Smooth muscle cell (in vitro differentiated cells): Measurements from ENCODE around the gene CACTIN. TPM values are rescaled to one million over a fixed set of nuclear protein-coding genes. Genes with fewer than 3 reads are reported as not detected.
A peak's percentile ranks its signal among the peaks of the same experiment; 100 is the strongest.

ENCODE experiments used
- DNase-seq: peaks from one replicate; lab custom pipeline; 2025; ENCODE audit not compliant: unreplicated experiment; lab: John Stamatoyannopoulos, UW
- H2AFZ ChIP-seq: fragments of 200-600 bp; sonication (generic); 2 replicates; pipeline ENCODE4 v1.6.0; 2016; ENCODE audit warnings: antibody characterized with exemption, low read depth, mild to moderate bottlenecking
- H3F3A ChIP-seq: fragments of 200-600 bp; sonication (generic); 2 replicates; pipeline ENCODE4 v1.6.0; 2017; ENCODE audit warnings: antibody characterized with exemption, low read depth
- H3K27ac ChIP-seq: fragments of 200-600 bp; sonication (generic); 2 replicates; pipeline ENCODE4 v1.5.1; 2016; ENCODE audit warnings: low read depth, mild to moderate bottlenecking
- H3K27me3 ChIP-seq: fragments of 200-600 bp; sonication (generic); 2 replicates; pipeline ENCODE4 v1.6.1; 2016; ENCODE audit warnings: low read depth, mild to moderate bottlenecking
- H3K36me3 ChIP-seq: fragments of 200-600 bp; sonication (generic); 2 replicates; pipeline ENCODE4 v1.5.1; 2016; ENCODE audit warnings: low read depth
- H3K4me1 ChIP-seq: fragments of 200-600 bp; sonication (generic); 2 replicates; pipeline ENCODE4 v1.5.1; 2016; ENCODE audit warnings: low read depth
- H3K4me2 ChIP-seq: fragments of 200-600 bp; sonication (generic); 2 replicates; pipeline ENCODE4 v1.6.0; 2016; ENCODE audit warnings: mild to moderate bottlenecking
- H3K4me3 ChIP-seq: fragments of 200-600 bp; sonication (generic); 2 replicates; pipeline ENCODE4 v1.5.1; 2016; ENCODE audit warnings: mild to moderate bottlenecking
- H3K79me2 ChIP-seq: fragments of 200-600 bp; sonication (generic); 2 replicates; pipeline ENCODE4 v1.6.0; 2016; ENCODE audit warnings: low read depth, mild to moderate bottlenecking
- H3K9ac ChIP-seq: fragments of 200-600 bp; sonication (generic); 2 replicates; pipeline ENCODE4 v1.6.0; 2016; ENCODE audit warnings: low read depth
- H3K9me3 ChIP-seq: fragments of 200-600 bp; sonication (generic); replicated peaks from 2 replicates; pipeline ENCODE4 v1.5.1; 2016; ENCODE audit warnings: low read depth
- H4K20me1 ChIP-seq: fragments of 200-600 bp; sonication (generic); 2 replicates; pipeline ENCODE4 v1.6.0; 2016; ENCODE audit warnings: low read depth
- CTCF ChIP-seq: fragments of 200-600 bp; sonication (generic); IDR thresholded peaks from 2 replicates; pipeline ENCODE4 v1.5.1; 2017; ENCODE audit warnings: borderline replicate concordance, mild to moderate bottlenecking, antibody characterized with exemption; ENCODE audit not compliant: insufficient read depth, poor library complexity, severe bottlenecking
- WGBS: methylation state at CpG from one replicate; pipeline ENCODE4 v1.1.7; 2016; ENCODE audit warnings: low lambda C conversion rate; 5-methylcytosine and 5-hydroxymethylcytosine counted together
- polyA plus RNA-seq: library from polyadenylated mRNA; unstranded; fragments of >200 nt; fragmentation: Nextera tagmentation; extraction: Ambion mirVana; gene quantifications from 2 replicates; pipeline ENCODE4 v1.2.1, GENCODE V29; 2016
- total RNA-seq: library from RNA; depleted of rRNA; stranded (reverse); fragments of >200 nt; gene quantifications from 2 replicates; pipeline ENCODE4 v1.2.3, GENCODE V29; 2014

CACTIN gene
- total and polyA plus RNA-seq, 2 experiments from 2014 or later = 16.7 to 22.5 TPM

DNA sequence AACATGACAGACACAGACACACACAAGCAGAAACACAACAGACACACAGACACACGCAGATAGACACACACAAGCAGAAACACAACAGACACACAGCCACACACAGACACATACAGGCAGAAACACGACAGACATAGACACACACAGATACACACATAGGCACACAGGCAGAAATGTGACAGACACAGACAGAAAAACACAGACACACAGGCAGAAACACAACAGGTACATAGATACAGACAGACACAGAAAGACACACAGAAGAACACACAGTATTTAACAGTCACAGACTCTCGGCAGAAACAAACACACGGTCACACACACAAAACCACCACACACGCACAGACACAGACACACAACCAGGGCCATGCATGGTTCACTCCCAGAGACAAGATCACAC lies 20.8 kb downstream of the CACTIN start:
- Histone ChIP-seq H3K36me3 (no peaks in the 10 kb centered on the region), H3K27ac (no peak overlapping the region), H3K9ac (no peak overlapping the region), H3F3A (no peaks in the 10 kb centered on the region), H3K79me2 (no peaks in the 10 kb centered on the region), H3K4me2 (peak overlapping the region; percentile 86), H4K20me1 (no peaks in the 10 kb centered on the region), H3K4me3 (peak overlapping the region; percentile 65), H2AFZ (no peak overlapping the region), H3K27me3 (no peaks in the 10 kb centered on the region), H3K9me3 (no peaks in the 10 kb centered on the region), H3K4me1 (peaks cover 8% of the 10 kb centered on the region)
- DNase-seq = no peak
- TF ChIP-seq CTCF = no peak
- WGBS = 77% methylated on average over 5 of the region's 5 CpGs

GRCh38 chr19:3605361-3605760 lies 21.2 kb downstream of the CACTIN start:
- H3K27ac ChIP-seq = no peak overlapping the region
- no peaks in the 10 kb centered on the region for H3K36me3 ChIP-seq
- H4K20me1 ChIP-seq = no peaks in the 10 kb centered on the region
- peaks cover 8% of the 10 kb centered on the region for H3K4me1 ChIP-seq
- TF ChIP-seq CTCF = no peak
- H3F3A ChIP-seq = no peaks in the 10 kb centered on the region
- peak overlapping the region; percentile 86 for H3K4me2 ChIP-seq
- no peak for DNase-seq
- no peak overlapping the region for H3K9ac ChIP-seq
- H2AFZ ChIP-seq = no peak overlapping the region
- H3K4me3 ChIP-seq = no peak overlapping the region
- H3K9me3 ChIP-seq = no peaks in the 10 kb centered on the region
- 81% methylated on average over 3 of the region's 3 CpGs for WGBS
- no peaks in the 10 kb centered on the region for H3K79me2 ChIP-seq
- H3K27me3 ChIP-seq = no peaks in the 10 kb centered on the region

DNA sequence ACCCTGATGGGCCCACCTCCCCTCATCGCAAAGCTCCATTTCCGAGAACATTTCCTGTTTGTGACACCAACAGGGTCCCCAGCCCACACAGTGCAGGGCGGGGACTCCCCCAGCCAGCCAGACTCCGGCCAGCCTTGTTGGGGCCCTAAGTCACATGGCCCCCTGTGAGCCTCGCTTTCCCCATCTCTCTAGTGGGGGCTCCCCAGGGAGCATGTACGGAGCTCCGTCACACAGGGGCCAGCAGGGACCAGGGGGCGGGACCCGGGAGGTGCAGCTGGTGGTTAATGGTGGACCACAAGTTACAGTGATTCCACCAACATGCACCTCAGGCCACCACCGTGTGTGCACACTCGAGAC lies 21.6 kb downstream of the CACTIN start:
- no peaks in the 10 kb centered on the region for H3K27me3 ChIP-seq
- H4K20me1 ChIP-seq = no peaks in the 10 kb centered on the region
- H3K27ac ChIP-seq = no peak overlapping the region
- H3F3A ChIP-seq = no peaks in the 10 kb centered on the region
- no peaks in the 10 kb centered on the region for H3K9me3 ChIP-seq
- no peaks in the 10 kb centered on the region for H3K36me3 ChIP-seq
- no peak for DNase-seq
- WGBS = 82% methylated on average over 11 of the region's 11 CpGs
- H3K79me2 ChIP-seq = no peaks in the 10 kb centered on the region
- no peak for TF ChIP-seq CTCF
- H2AFZ ChIP-seq = no peak overlapping the region
- no peak overlapping the region for H3K9ac ChIP-seq
- H3K4me1 ChIP-seq = peaks cover 8% of the 10 kb centered on the region
- no peak overlapping the region for H3K4me3 ChIP-seq
- H3K4me2 ChIP-seq = no peak overlapping the region

DNA sequence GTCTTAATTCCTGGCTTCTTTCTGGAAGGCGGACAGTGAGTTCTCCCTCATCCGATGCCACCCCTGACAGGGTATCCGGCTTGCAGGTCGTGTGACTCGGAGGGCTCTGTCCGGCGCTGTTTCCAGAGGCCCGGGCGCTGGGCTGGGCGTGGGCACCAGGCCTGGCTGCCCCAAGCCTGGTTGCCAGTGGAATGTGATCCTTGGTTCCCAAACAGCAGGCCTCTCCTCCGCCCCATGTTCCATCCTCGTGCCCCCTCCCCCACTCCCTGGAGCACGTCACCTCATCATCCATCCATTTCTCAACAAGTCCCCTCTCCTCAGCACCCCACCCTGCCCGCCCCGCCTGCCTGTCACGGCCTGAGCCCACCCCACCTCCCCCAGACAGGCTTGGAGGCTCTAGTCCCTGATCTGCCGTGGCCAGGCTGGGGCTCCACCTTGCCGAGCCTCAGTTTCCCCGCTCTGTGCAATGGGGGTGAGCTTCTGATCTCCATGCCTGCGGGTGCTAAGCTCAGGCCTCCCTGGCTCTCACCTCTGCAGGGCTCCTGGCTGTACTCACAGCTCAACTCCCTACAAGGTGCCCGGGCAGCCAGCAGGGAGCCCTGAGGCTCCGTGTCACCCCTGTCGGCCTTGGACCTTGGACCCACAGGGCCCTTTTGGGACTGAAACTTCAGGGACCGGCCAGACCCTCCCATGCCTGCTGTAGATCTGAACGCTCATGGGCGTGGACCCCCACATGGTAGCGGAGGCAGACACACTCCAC lies 22.2 kb downstream of the CACTIN start:
- H3K4me2 ChIP-seq = no peak overlapping the region
- no peak overlapping the region for H3K9ac ChIP-seq
- H3K9me3 ChIP-seq = no peaks in the 10 kb centered on the region
- H3K4me3 ChIP-seq = no peak overlapping the region
- no peaks in the 10 kb centered on the region for H3F3A ChIP-seq
- DNase-seq = no peak
- no peaks in the 10 kb centered on the region for H3K36me3 ChIP-seq
- TF ChIP-seq CTCF = no peak
- no peaks in the 10 kb centered on the region for H3K79me2 ChIP-seq
- no peaks in the 10 kb centered on the region for H3K27me3 ChIP-seq
- H4K20me1 ChIP-seq = no peaks in the 10 kb centered on the region
- 94% methylated on average over 23 of the region's 27 CpGs for WGBS
- H3K27ac ChIP-seq = no peak overlapping the region
- no peak overlapping the region for H2AFZ ChIP-seq
- peaks cover 8% of the 10 kb centered on the region for H3K4me1 ChIP-seq
